Ovary (tissue), 3 donors: ENCODE results near the gene TCFL5.

Experiments
- CTCF ChIP-seq, 3 donors: fragments of 450-650 bp in 2 of 3; fragments of 200-600 bp in 1 of 3; IDR thresholded peaks; one replicate each; pipeline versions ENCODE4 v1.5.1 to v1.8.0; 2016 to 2022; ENCODE audit warnings: antibody characterized with exemption in 3 of 3, mild to moderate bottlenecking in 1 of 3
- EP300 ChIP-seq: sonication (generic); formaldehyde crosslinking; IDR thresholded peaks from one replicate; pipeline ENCODE4 v1.6.1; 2017; ENCODE audit warnings: antibody characterized with exemption
- POLR2A ChIP-seq: fragments of 450-650 bp; IDR thresholded peaks from one replicate; pipeline ENCODE4 v1.6.1; 2017; ENCODE audit warnings: antibody characterized with exemption, mild to moderate bottlenecking, moderate library complexity
- donor health status: DM: no; HTN: no; CAD: no.

GRCh38 chr20:62885046-62885895, 23.6 kb upstream of the TCFL5 start:
- no peak for TF ChIP-seq CTCF (IDR thresholded peaks at IDR 0.05)
- no peak for TF ChIP-seq POLR2A
- TF ChIP-seq EP300, result no peak
